PC-9 (cell line): ENCODE data around the gene MBD4.

ENCODE experiments used
- EZH2 ChIP-seq: fragments of 200-600 bp; sonication (generic); IDR thresholded peaks from 2 replicates; pipeline ENCODE4 v1.8.0; 2017; ENCODE audit warnings: antibody characterized with exemption, low read depth
- TF ChIP-seq, protein P1 (sequence below): fragments of 200-600 bp; sonication (generic); conservative IDR thresholded peaks from 2 replicates; pipeline ENCODE4 v1.6.1; 2017; ENCODE audit warnings: mixed run types, antibody characterized with exemption, mild to moderate bottlenecking, moderate library complexity

DNA sequence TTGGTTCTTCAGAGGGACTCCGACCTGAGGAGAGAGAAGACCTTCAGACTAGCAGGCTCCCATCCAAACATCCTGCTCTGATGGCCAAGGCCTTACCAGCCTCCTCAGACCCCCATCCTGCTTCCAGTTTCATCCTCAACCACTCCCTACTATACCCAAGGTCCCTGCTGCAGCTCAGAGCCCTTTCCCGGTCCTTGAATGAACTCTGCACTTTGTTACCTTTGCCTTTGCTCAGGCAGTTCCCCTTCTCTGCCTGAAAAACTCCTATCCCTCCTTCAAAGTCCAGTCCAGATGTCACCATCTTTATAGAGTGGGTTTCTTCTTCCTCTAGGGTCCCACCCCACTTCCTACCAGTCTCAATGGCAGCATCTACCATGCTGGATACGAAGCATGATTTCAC, 24.4 kb downstream of the MBD4 start:
- TF ChIP-seq, protein P1, sequence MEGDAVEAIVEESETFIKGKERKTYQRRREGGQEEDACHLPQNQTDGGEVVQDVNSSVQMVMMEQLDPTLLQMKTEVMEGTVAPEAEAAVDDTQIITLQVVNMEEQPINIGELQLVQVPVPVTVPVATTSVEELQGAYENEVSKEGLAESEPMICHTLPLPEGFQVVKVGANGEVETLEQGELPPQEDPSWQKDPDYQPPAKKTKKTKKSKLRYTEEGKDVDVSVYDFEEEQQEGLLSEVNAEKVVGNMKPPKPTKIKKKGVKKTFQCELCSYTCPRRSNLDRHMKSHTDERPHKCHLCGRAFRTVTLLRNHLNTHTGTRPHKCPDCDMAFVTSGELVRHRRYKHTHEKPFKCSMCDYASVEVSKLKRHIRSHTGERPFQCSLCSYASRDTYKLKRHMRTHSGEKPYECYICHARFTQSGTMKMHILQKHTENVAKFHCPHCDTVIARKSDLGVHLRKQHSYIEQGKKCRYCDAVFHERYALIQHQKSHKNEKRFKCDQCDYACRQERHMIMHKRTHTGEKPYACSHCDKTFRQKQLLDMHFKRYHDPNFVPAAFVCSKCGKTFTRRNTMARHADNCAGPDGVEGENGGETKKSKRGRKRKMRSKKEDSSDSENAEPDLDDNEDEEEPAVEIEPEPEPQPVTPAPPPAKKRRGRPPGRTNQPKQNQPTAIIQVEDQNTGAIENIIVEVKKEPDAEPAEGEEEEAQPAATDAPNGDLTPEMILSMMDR = no peak
- TF ChIP-seq EZH2 = no peak
